ENCODE measurements around the gene ARHGEF28. TPM values are rescaled to one million over a fixed set of nuclear protein-coding genes. Genes with fewer than 3 reads are reported as not detected.

ARHGEF28 gene
- total and polyA plus RNA-seq, 10 of the 15 experiments (the other 5 are each of a cell fraction or from before 2014, with no cell fraction given) = 0.10 to 0.72 (median 0.22) TPM; not detected in 2

DNA sequence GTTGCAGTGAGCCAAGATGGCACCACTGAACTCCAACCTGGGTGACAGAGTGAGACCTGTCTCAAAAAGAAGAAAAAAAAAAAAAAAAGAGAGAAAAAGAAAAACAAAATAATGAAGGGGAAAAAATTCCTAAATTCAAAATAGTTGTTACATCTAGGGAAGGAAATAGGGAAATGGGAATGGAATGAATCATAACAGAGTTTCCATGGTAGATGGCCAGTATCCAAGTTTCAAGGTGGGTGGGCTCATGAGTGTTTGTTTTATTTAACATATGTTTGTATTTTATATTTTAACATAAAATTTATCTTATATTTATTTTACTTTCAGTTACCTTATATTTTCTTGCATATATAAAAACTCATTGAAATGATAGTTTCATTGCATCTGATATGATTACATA, 215.6 kb downstream of the ARHGEF28 start:
- H3K4me1 ChIP-seq (ENCODE audit: control insufficient read depth, insufficient read depth, low read length) = no peaks in the 10 kb centered on the region
- SMC1A ChIA-PET (ENCODE audit: uncharacterized antibody, unreplicated experiment) = no interaction called here
- intact Hi-C loops (cut with micrococcal nuclease; ENCODE audit: unreplicated experiment) = no loop called here
- CTCF ChIA-PET = interaction anchor here (2.8 kb wide), 1 partner anchor 9 kb away, joined by 7 read pairs; no protein-coding TSS in a partner anchor
- TF ChIP-seq RBBP5 (conservative IDR thresholded peaks at IDR 0.05) = no peak
- no peak for TF ChIP-seq NFXL1 (IDR thresholded peaks at IDR 0.05; ENCODE audit: borderline replicate concordance)
- no peak for TF ChIP-seq ZNF384 (IDR thresholded peaks at IDR 0.05; ENCODE audit: borderline replicate concordance, low read depth, low read length)
- TF ChIP-seq NR2C1 (IDR thresholded peaks at IDR 0.05) = no peak
- no peak for TF ChIP-seq EP300 (IDR thresholded peaks at IDR 0.05; ENCODE audit: borderline replicate concordance in 1 of 2, control insufficient read depth in 1 of 2, low read depth in 2 of 2, low read length in 2 of 2)
- TF ChIP-seq E2F8 (IDR thresholded peaks at IDR 0.05; ENCODE audit: low read depth, partially characterized antibody) = no peak
- no peak for TF ChIP-seq TARDBP (IDR thresholded peaks at IDR 0.05; ENCODE audit: borderline replicate concordance)
- no peak for TF ChIP-seq MEF2A (IDR thresholded peaks at IDR 0.05; ENCODE audit: insufficient read depth, low read depth, low read length)
- no peak for TF ChIP-seq HDAC2 (IDR thresholded peaks at IDR 0.05)
- no peak for TF ChIP-seq MTA2 (IDR thresholded peaks at IDR 0.05; ENCODE audit: low read depth)
- TF ChIP-seq RCOR1 (conservative IDR thresholded peaks at IDR 0.05; ENCODE audit: low read depth, low read length) = no peak
- no peak for TF ChIP-seq GABPA (IDR thresholded peaks at IDR 0.05; ENCODE audit: low read depth)
- no peak for TF ChIP-seq TCF12 (IDR thresholded peaks at IDR 0.05; ENCODE audit: low read depth, low read length)
- TF ChIP-seq, protein P1, sequence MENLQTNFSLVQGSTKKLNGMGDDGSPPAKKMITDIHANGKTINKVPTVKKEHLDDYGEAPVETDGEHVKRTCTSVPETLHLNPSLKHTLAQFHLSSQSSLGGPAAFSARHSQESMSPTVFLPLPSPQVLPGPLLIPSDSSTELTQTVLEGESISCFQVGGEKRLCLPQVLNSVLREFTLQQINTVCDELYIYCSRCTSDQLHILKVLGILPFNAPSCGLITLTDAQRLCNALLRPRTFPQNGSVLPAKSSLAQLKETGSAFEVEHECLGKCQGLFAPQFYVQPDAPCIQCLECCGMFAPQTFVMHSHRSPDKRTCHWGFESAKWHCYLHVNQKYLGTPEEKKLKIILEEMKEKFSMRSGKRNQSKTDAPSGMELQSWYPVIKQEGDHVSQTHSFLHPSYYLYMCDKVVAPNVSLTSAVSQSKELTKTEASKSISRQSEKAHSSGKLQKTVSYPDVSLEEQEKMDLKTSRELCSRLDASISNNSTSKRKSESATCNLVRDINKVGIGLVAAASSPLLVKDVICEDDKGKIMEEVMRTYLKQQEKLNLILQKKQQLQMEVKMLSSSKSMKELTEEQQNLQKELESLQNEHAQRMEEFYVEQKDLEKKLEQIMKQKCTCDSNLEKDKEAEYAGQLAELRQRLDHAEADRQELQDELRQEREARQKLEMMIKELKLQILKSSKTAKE (IDR thresholded peaks at IDR 0.05; ENCODE audit: low read depth, poor library complexity, severe bottlenecking) = no peak
- TF ChIP-seq TCF7 (IDR thresholded peaks at IDR 0.05; ENCODE audit: borderline replicate concordance) = no peak
- no peak for TF ChIP-seq MTA3 (IDR thresholded peaks at IDR 0.05; ENCODE audit: borderline replicate concordance, low read length)
- TF ChIP-seq, protein P2, sequence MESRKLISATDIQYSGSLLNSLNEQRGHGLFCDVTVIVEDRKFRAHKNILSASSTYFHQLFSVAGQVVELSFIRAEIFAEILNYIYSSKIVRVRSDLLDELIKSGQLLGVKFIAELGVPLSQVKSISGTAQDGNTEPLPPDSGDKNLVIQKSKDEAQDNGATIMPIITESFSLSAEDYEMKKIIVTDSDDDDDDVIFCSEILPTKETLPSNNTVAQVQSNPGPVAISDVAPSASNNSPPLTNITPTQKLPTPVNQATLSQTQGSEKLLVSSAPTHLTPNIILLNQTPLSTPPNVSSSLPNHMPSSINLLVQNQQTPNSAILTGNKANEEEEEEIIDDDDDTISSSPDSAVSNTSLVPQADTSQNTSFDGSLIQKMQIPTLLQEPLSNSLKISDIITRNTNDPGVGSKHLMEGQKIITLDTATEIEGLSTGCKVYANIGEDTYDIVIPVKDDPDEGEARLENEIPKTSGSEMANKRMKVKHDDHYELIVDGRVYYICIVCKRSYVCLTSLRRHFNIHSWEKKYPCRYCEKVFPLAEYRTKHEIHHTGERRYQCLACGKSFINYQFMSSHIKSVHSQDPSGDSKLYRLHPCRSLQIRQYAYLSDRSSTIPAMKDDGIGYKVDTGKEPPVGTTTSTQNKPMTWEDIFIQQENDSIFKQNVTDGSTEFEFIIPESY (IDR thresholded peaks at IDR 0.05) = no peak
- no peaks in the 10 kb centered on the region for H4K20me1 ChIP-seq (ENCODE audit: control insufficient read depth, insufficient read depth)
- no peak for DNase-seq (ENCODE audit: low read depth, low spot score)
- H3K4me3 ChIP-seq = no peak overlapping the region
- no peak overlapping the region for H3K9ac ChIP-seq (ENCODE audit: control insufficient read depth, insufficient read depth, low read length)
- no peak overlapping the region for H3K27ac ChIP-seq (ENCODE audit: control insufficient read depth, insufficient read depth)
- no peaks in the 10 kb centered on the region for H3K9me3 ChIP-seq (replicated peaks; ENCODE audit: control insufficient read depth, insufficient read depth, low read length)
- in situ Hi-C loops (cut with MboI) = no loop called here
- RAD21 ChIA-PET (ENCODE audit: unreplicated experiment) = no interaction called here
- H3K36me3 ChIP-seq (ENCODE audit: control insufficient read depth in 2 of 2, insufficient read depth in 2 of 2, low read length in 1 of 2) = no peaks in the 10 kb centered on the region
- FAIRE-seq = no peak
- no peak overlapping the region for H3K4me2 ChIP-seq (ENCODE audit: control insufficient read depth, insufficient read depth)
- H2AFZ ChIP-seq (ENCODE audit: control insufficient read depth, low read depth, low read length) = no peak overlapping the region
- no peaks in the 10 kb centered on the region for H3K79me2 ChIP-seq (ENCODE audit: control insufficient read depth, insufficient read depth, low read length)
- ATAC-seq = no peak
- BruUV-seq (replicated peaks) = no TSS peak
- POLR2A ChIA-PET = no interaction called here
- H3K27me3 ChIP-seq (replicated peaks in 1 of 2; ENCODE audit: control insufficient read depth in 2 of 2, insufficient read depth in 2 of 2, low read length in 1 of 2) = no peaks in the 10 kb centered on the region; a peak in 1 of 4 replicates

Data from GM12878 (cell line).